Measurements from ENCODE around the gene TRIM2.

Gene TRIM2

DNA sequence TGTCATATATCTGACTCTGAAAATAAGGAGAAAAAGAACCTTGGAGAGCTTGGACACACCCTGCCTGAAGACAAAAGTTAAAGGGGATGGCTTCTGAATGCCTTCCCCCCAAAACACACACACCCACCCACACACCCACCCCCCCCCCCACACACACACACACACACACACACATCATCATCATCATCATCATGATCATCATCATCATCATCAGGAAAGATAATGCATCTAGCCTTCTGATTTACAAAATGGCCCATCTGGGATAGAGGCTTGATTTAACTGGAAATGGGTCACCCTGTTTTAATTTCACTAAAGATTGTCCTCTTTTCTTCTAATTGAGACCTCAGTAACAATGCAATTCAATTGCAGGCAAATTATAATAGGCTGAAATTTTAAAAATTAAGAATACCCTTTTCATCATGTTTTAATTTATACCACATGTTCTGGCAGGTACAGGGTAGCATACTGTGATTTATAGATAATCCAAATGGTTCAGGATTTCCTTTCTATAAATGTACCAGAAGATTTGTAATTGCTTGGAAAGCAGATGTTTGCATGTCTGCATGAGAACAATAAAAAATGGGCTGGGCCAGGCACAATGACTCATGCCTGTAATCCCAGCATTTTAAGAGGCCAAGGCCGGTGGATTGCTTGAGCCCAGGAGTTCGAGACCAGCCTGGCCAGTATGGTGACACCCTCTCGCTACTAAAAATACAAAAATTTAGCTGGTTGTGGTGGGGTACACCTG, 56.5 kb downstream of the TRIM2 start:
- Histone ChIP-seq H3K79me2 (ENCODE audit: low read length) (no peaks in the 10 kb centered on the region), H2AFZ (ENCODE audit: low read length) (no peak overlapping the region), H3K4me1 (ENCODE audit: low read length) (no peaks in the 10 kb centered on the region), H3K4me3 (ENCODE audit: low read length) (no peak overlapping the region), H3K36me3 (replicated peaks; ENCODE audit: insufficient read depth, low read length) (no peaks in the 10 kb centered on the region), H3K27ac (ENCODE audit: low read length) (no peak overlapping the region), H3K9ac (ENCODE audit: low read length) (no peak overlapping the region), H3F3A (ENCODE audit: insufficient read depth, low read length) (no peaks in the 10 kb centered on the region), H3K9me3 (replicated peaks; ENCODE audit: insufficient read depth, low read length) (no peaks in the 10 kb centered on the region), H3K9me2 (replicated peaks; ENCODE audit: insufficient read depth, low read length) (no peaks in the 10 kb centered on the region), H4K20me1 (ENCODE audit: insufficient read depth, low read length) (no peaks in the 10 kb centered on the region), H3K4me2 (ENCODE audit: low read depth, low read length) (no peak overlapping the region), H3K27me3 (replicated peaks; ENCODE audit: insufficient read depth, low read length) (no peaks in the 10 kb centered on the region)
- DNase-seq, result no peak
- TF ChIP-seq EZH2 (optimal IDR thresholded peaks at IDR 0.05; ENCODE audit: low read depth, low read length), result no peak
- TF ChIP-seq EZH2phosphoT487 (IDR thresholded peaks at IDR 0.05; ENCODE audit: low read length), result no peak

DNA sequence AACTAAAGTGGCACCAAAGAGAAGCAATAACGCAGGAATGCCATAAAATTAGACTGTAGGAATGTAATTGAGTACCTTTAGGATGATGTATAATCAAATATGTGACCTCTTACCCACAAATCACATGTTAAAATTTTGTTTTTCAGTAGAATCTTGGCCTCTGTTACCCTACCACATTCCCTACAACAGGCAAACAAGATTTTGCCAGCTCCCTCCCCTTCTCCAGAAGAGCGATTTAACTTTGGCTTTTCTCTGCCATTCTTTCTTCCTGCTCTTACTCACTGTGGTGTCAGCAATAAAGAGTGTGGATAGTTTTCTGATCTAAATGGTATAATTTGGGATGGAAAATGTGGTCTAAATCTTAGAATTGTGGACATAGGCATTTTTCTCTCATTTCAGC, 57.2 kb downstream of the TRIM2 start:
- Histone ChIP-seq H3K9me3 (replicated peaks; ENCODE audit: insufficient read depth, low read length) (no peaks in the 10 kb centered on the region), H3K27ac (ENCODE audit: low read length) (no peak overlapping the region), H3F3A (ENCODE audit: insufficient read depth, low read length) (no peaks in the 10 kb centered on the region), H3K9me2 (replicated peaks; ENCODE audit: insufficient read depth, low read length) (no peaks in the 10 kb centered on the region), H3K9ac (ENCODE audit: low read length) (no peak overlapping the region), H3K4me2 (ENCODE audit: low read depth, low read length) (no peak overlapping the region), H3K79me2 (ENCODE audit: low read length) (no peaks in the 10 kb centered on the region), H3K4me3 (ENCODE audit: low read length) (no peak overlapping the region), H3K36me3 (replicated peaks; ENCODE audit: insufficient read depth, low read length) (no peaks in the 10 kb centered on the region), H2AFZ (ENCODE audit: low read length) (no peak overlapping the region), H3K4me1 (ENCODE audit: low read length) (no peaks in the 10 kb centered on the region), H4K20me1 (ENCODE audit: insufficient read depth, low read length) (no peaks in the 10 kb centered on the region), H3K27me3 (replicated peaks; ENCODE audit: insufficient read depth, low read length) (no peaks in the 10 kb centered on the region)
- DNase-seq, result no peak
- TF ChIP-seq EZH2phosphoT487 (IDR thresholded peaks at IDR 0.05; ENCODE audit: low read length) (no peak), EZH2 (optimal IDR thresholded peaks at IDR 0.05; ENCODE audit: low read depth, low read length) (no peak)
- TF ChIP-seq, protein P1, sequence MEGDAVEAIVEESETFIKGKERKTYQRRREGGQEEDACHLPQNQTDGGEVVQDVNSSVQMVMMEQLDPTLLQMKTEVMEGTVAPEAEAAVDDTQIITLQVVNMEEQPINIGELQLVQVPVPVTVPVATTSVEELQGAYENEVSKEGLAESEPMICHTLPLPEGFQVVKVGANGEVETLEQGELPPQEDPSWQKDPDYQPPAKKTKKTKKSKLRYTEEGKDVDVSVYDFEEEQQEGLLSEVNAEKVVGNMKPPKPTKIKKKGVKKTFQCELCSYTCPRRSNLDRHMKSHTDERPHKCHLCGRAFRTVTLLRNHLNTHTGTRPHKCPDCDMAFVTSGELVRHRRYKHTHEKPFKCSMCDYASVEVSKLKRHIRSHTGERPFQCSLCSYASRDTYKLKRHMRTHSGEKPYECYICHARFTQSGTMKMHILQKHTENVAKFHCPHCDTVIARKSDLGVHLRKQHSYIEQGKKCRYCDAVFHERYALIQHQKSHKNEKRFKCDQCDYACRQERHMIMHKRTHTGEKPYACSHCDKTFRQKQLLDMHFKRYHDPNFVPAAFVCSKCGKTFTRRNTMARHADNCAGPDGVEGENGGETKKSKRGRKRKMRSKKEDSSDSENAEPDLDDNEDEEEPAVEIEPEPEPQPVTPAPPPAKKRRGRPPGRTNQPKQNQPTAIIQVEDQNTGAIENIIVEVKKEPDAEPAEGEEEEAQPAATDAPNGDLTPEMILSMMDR (IDR thresholded peaks at IDR 0.05; ENCODE audit: low read length), result no peak

DNA sequence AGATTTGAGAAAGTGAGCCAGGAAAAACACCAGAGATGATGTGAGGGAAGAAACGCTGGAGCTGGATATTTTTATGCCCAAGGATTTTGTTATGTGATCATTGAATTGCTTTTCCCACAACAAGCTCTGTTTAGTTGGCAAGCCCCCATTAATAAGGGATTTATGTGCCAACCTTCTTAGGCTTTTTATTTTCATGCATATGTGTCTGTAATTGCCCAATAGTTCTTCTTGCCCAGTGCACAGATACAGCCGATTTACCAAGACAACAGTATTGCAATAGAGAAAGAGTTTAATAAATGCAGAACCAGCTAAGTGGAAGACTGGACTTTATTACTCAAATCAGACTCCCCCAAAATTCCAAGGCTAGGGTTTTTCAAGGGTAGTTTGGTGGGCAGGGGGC, 57.7 kb downstream of the TRIM2 start:
- H2AFZ ChIP-seq (ENCODE audit: low read length), result no peak overlapping the region

More for the DNA sequence above, 57.7 kb downstream of the TRIM2 start:
- Histone ChIP-seq H3K9me3 (replicated peaks; ENCODE audit: insufficient read depth, low read length) (no peaks in the 10 kb centered on the region), H3K27ac (ENCODE audit: low read length) (no peak overlapping the region), H3K79me2 (ENCODE audit: low read length) (no peaks in the 10 kb centered on the region), H4K20me1 (ENCODE audit: insufficient read depth, low read length) (no peaks in the 10 kb centered on the region), H3K4me1 (ENCODE audit: low read length) (no peaks in the 10 kb centered on the region), H3K27me3 (replicated peaks; ENCODE audit: insufficient read depth, low read length) (no peaks in the 10 kb centered on the region), H3K4me2 (ENCODE audit: low read depth, low read length) (no peak overlapping the region), H3K4me3 (ENCODE audit: low read length) (no peak overlapping the region), H3F3A (ENCODE audit: insufficient read depth, low read length) (no peaks in the 10 kb centered on the region), H3K9ac (ENCODE audit: low read length) (no peak overlapping the region), H3K9me2 (replicated peaks; ENCODE audit: insufficient read depth, low read length) (no peaks in the 10 kb centered on the region), H3K36me3 (replicated peaks; ENCODE audit: insufficient read depth, low read length) (no peaks in the 10 kb centered on the region)
- DNase-seq, result no peak
- no peak for TF ChIP-seq EZH2phosphoT487 (IDR thresholded peaks at IDR 0.05; ENCODE audit: low read length)
- TF ChIP-seq EZH2 (optimal IDR thresholded peaks at IDR 0.05; ENCODE audit: low read depth, low read length), result no peak
- TF ChIP-seq, protein P1 (IDR thresholded peaks at IDR 0.05; ENCODE audit: low read length), result no peak
